Activated T-cell treated with anti-CD3 and anti-CD28 coated beads, Interleukin-2, amount 50 U/mL, for 72 hours (primary cell): ENCODE results near the gene STRADB. TPM values are rescaled to one million over a fixed set of nuclear protein-coding genes. Genes with fewer than 3 reads are reported as not detected.
"Not testable (repeated sequence)": the region's sequence is repeated elsewhere in the genome, so short reads cannot be mapped to it uniquely, and the experiment has no call there.

Source experiments
- ATAC-seq, 2 donors: fragments of 150-1000 bp; cut with Tn5 transposase; replicated peaks in 1 of 2; 2 replicates each; pipeline ENCODE4 v1.10.0; 2021; ENCODE audit warnings: moderate library complexity in 2 of 2, mild to moderate bottlenecking in 1 of 2
- DNase-seq, 2 donors: peaks; one replicate each; pipeline ENCODE4 v3.0.0; 2021 to 2022; ENCODE audit warnings: mixed read lengths in 1 of 2
- H3K27ac Mint-ChIP-seq: one replicate; pipeline ENCODE4 v1.8.0; 2022; ENCODE audit warnings: mild to moderate bottlenecking, moderate library complexity, mixed read lengths
- H3K27me3 Mint-ChIP-seq: one replicate; pipeline ENCODE4 v1.8.0; 2022; ENCODE audit warnings: low read depth, mixed read lengths
- H3K36me3 Mint-ChIP-seq, 2 donors: one replicate each; pipeline ENCODE4 v1.8.0; 2022; ENCODE audit warnings: mixed read lengths in 2 of 2, mild to moderate bottlenecking in 1 of 2; ENCODE audit not compliant: insufficient read depth in 2 of 2
- H3K4me1 Mint-ChIP-seq: one replicate; pipeline ENCODE4 v1.8.0; 2022; ENCODE audit warnings: low read depth, mixed read lengths
- H3K4me3 Mint-ChIP-seq, 2 donors: one replicate each; pipeline ENCODE4 v1.8.0; 2022; ENCODE audit warnings: mild to moderate bottlenecking in 2 of 2, mixed read lengths in 2 of 2, moderate library complexity in 2 of 2
- H3K9me3 Mint-ChIP-seq, 2 donors: one replicate each; pipeline ENCODE4 v1.8.0; 2022; ENCODE audit warnings: mixed read lengths in 2 of 2
- total RNA-seq, 2 donors: library from RNA; stranded (reverse); gene quantifications; one replicate each; pipeline ENCODE4 v1.2.3, GENCODE V29; 2022

The STRADB gene
- total RNA-seq, 2 donors from 2014 or later = 26.7 to 30.4 TPM

DNA sequence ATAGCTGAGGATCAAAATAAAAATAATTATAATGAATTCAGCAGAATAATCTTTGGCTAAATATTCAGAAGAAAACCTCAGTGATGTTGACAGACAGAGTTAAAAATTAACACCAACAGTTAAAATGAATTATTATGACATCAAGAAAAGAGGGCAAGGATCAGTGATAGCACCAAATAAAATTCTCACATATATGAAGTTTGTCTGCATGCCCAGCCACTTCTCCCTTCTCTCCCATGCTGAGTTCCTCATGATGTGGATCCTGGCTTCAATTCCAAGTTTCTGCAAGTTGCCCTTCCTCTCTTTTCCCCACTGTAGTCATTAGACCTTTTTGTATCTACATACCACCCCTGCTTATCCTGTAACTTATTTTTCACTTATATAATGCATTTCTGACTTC, 6.8 kb downstream of the STRADB start:
- H3K27ac Mint-ChIP-seq = no peak overlapping the region
- ATAC-seq (no peak), DNase-seq (no peak)

DNA sequence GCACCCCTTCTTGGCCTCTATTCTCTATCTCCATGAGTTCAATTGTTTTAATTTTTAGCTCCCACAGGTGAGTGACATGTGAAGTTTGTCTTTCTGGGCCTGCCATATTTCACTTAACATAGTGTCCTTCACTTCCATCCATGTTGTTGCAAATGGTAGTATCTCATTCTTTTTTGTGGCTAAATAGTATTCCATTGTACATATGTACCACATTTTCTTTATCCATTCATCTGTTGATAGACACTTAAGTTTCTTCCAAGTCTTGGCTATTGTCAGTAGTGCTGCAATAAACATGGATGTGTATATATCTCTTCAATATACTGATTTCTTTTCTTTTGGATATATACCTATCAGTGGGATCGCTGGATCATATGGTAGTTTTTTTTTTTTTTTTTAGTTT, 9.0 kb downstream of the STRADB start:
- H3K27ac Mint-ChIP-seq = no peak overlapping the region
- peaks cover 12 to 14% of the 10 kb centered on the region in 2 donors for H3K36me3 Mint-ChIP-seq
- no peaks in the 10 kb centered on the region for H3K9me3 Mint-ChIP-seq
- H3K4me3 Mint-ChIP-seq = no peak overlapping the region
- H3K4me1 Mint-ChIP-seq = no peaks in the 10 kb centered on the region
- DNase-seq (no peak), ATAC-seq (no peak)
- H3K27me3 Mint-ChIP-seq = no peaks in the 10 kb centered on the region

More for the DNA sequence above, 6.8 kb downstream of the STRADB start:
- H3K36me3 Mint-ChIP-seq = peaks cover 12 to 14% of the 10 kb centered on the region in 2 donors
- H3K9me3 Mint-ChIP-seq = no peaks in the 10 kb centered on the region
- H3K4me1 Mint-ChIP-seq = peaks cover 4% of the 10 kb centered on the region
- no peaks in the 10 kb centered on the region for H3K27me3 Mint-ChIP-seq
- no peak overlapping the region for H3K4me3 Mint-ChIP-seq

DNA sequence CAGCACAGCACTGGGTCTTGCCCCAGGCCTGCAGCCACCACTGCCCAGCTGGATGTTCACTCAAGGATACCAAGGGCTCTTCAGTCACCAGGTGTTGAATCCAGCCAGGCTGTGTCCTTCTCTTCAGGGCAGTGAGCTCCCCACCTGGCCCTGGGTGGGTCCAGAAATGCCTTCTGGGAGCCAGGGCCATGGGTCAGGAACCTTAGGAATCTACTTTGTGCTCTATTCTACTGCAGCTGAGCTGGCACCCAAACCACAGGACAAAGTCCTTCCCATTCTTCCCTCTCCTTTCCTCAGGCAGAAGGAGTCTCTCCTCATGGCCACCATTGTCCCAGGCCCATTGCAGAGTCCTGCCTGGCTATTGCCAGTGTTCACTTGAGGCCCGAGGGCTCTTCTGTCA, 13.0 kb downstream of the STRADB start:
- H3K4me3 Mint-ChIP-seq = no peak overlapping the region
- ATAC-seq = no peak
- H3K4me1 Mint-ChIP-seq = peaks cover 10% of the 10 kb centered on the region
- H3K9me3 Mint-ChIP-seq = no peaks in the 10 kb centered on the region
- no peak for DNase-seq
- no peaks in the 10 kb centered on the region for H3K27me3 Mint-ChIP-seq
- H3K36me3 Mint-ChIP-seq = peaks cover 12% of the 10 kb centered on the region in 2 donors
- H3K27ac Mint-ChIP-seq = no peak overlapping the region

DNA sequence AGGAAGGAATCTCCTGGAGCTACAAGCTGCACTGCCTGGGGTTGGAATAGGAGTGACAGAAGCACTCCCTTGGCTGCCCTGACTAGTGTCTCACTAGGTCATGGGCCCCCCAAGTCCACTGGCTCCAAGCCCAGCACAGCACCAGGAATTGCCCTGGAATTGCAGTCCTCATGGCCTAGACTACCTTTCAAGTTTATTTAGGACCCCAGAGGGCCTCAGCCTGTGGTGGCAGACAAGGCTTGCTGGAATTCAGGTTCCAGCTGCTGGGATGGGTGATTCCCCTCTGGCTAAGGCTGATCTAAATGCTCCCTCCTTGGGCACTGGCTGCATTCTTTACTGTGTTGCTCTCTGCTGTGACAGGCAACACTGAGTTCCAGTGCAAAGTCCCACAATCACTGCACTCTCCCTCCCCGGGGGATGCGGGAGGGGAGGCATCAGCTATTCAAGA, 14.0 kb downstream of the STRADB start:
- Mint-ChIP-seq H3K4me1 (peaks cover 10% of the 10 kb centered on the region), H3K27me3 (no peaks in the 10 kb centered on the region), H3K9me3 (no peaks in the 10 kb centered on the region), H3K36me3 (peaks cover 9 to 10% of the 10 kb centered on the region in 2 donors), H3K27ac (no peak overlapping the region), H3K4me3 (no peak overlapping the region)
- ATAC-seq = no peak
- DNase-seq = no peak

GRCh38 chr2:201466050-201466675, 14.6 kb downstream of the STRADB start:
- no peak overlapping the region for H3K27ac Mint-ChIP-seq
- peaks cover 7 to 9% of the 10 kb centered on the region in 2 donors for H3K36me3 Mint-ChIP-seq

DNA sequence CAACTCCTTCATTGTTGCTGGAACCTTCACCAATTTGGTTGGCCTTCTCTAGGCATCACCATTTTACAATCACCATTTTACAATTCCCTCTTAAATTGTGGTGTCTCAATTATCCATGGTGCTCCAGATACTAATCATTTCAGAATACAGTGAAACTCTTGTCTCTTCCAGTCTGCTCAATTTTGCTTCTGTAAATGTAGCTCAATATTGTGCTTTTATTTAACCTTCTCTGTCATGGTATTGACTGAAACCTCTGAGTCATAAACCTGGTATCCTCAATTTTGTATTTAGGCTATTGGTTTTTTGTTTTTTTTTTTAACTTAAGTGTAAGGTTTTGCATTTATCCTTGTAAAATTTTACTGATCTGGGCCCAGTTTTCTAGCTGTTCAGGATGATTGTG, 16.1 kb downstream of the STRADB start:
- no peak overlapping the region for H3K27ac Mint-ChIP-seq

More at GRCh38 chr2:201466050-201466675, 14.6 kb downstream of the STRADB start:
- DNase-seq (no peak), ATAC-seq (no peak)
- H3K9me3 Mint-ChIP-seq = no peaks in the 10 kb centered on the region
- no peak overlapping the region for H3K4me3 Mint-ChIP-seq
- no peaks in the 10 kb centered on the region for H3K27me3 Mint-ChIP-seq
- peaks cover 10% of the 10 kb centered on the region for H3K4me1 Mint-ChIP-seq

DNA sequence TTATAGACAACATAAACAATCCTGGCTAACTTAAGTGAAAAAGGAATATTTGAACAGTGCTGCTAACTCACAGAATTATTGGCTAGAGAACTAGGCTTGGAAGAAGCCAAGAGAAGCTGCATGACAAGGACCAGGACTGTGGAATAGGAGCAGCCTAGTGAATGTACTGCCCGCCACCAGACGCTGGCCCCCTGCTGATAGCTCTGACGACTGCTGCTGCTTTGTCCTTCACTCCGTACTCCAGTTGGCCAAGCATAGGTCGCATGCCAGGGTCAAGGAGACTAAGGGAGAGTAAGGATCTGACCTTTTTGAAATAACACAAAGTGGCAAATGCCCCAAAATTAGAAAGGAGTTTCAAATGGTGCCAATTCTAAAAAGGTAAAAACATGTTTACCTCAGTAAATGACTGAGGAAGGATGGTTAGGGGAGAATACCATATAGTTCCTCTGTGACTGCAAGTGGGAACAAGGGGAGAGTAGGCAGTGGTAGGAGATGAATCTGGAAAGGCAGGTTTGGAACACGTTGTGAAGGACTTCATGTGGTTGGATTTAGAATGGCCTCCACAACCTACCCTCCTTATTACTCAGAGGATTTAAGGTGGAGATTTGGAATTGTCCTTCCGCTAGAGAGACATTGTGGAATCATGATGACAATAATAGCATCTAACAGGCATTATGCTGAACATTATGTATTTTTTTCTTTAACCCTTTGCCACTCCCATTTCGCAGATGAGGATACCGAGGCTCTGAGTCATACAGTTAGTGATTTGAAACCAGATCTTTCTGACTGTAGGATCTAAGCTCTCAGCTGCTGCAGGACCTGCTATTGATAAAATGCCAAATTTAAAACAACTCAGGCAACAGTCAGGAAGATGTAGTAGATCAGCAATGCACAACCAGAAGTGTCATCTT, 19.5 kb downstream of the STRADB start:
- ATAC-seq (no peak), DNase-seq (no peak)
- no peaks in the 10 kb centered on the region for H3K27me3 Mint-ChIP-seq
- no peaks in the 10 kb centered on the region for H3K9me3 Mint-ChIP-seq
- H3K27ac Mint-ChIP-seq = no peak overlapping the region
- peaks cover 10% of the 10 kb centered on the region for H3K4me1 Mint-ChIP-seq
- peaks cover 0 to 2% of the 10 kb centered on the region in 2 donors for H3K36me3 Mint-ChIP-seq
- no peak overlapping the region for H3K4me3 Mint-ChIP-seq

More for the DNA sequence above, 16.1 kb downstream of the STRADB start:
- Mint-ChIP-seq H3K9me3 (no peaks in the 10 kb centered on the region), H3K27me3 (no peaks in the 10 kb centered on the region), H3K4me1 (peaks cover 10% of the 10 kb centered on the region), H3K4me3 (no peak overlapping the region), H3K36me3 (no peaks in the 10 kb centered on the region)
- ATAC-seq (no peak), DNase-seq (no peak)

- no peaks in the 10 kb centered on the region for H3K27me3 Mint-ChIP-seq
- H3K4me3 Mint-ChIP-seq = no peak overlapping the region
- ATAC-seq = no peak
- no peaks in the 10 kb centered on the region for H3K9me3 Mint-ChIP-seq
- H3K36me3 Mint-ChIP-seq = peaks cover 0 to 2% of the 10 kb centered on the region in 2 donors
- peaks cover 10% of the 10 kb centered on the region for H3K4me1 Mint-ChIP-seq
- no peak for DNase-seq
- no peak overlapping the region for H3K27ac Mint-ChIP-seq
Measured at GRCh38 chr2:201471732-201472393, 20.3 kb downstream of the STRADB start.

DNA sequence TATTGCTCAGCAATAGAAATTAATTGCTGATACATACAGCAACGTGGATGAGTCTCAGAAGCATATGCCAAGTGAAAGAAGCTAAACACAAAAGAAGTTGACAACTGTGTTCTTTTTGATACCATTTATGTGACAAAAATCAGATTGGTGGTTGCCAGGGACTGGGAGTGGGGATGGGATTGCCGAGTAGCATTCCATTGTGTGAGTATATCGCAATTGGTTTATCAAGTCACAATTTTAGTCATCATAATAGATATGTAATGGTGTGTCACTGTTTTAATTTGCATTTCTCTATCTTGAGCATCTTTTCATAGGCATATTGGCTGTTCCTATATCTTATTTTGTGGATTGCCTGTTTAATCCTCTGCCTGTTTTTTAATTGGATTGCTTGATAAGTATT, 20.9 kb downstream of the STRADB start:
- Mint-ChIP-seq H3K4me3 (no peak overlapping the region), H3K27ac (no peak overlapping the region), H3K9me3 (no peaks in the 10 kb centered on the region), H3K27me3 (no peaks in the 10 kb centered on the region), H3K4me1 (peaks cover 10% of the 10 kb centered on the region), H3K36me3 (peaks cover 0 to 2% of the 10 kb centered on the region in 2 donors)
- DNase-seq (no peak), ATAC-seq (no peak)

GRCh38 chr2:201482543-201482942, 31.0 kb downstream of the STRADB start:
- H3K27me3 Mint-ChIP-seq = no peaks in the 10 kb centered on the region

DNA sequence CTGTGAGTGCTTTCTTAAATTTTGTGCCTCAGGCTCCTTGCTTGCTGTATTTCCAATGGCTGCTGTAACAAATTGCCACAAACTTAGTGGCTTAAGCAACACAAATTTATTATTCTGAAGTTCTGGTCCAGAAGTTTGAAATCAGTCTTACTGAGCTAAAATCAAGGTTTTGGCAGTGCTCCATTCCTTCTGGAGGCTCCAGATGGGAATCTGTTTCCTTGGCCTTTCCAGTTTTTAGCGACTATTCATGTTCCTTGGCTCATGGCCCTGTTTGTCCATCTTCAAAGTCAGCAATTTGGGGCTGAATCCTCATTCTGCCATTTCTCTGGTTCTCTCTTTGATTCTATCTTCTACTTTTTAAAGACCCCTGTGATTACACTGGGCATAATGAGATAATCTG, 31.8 kb downstream of the STRADB start:
- Mint-ChIP-seq H3K4me3 (no peak overlapping the region), H3K36me3 (no peaks in the 10 kb centered on the region), H3K4me1 (no peaks in the 10 kb centered on the region), H3K9me3 (peaks cover 1 to 3% of the 10 kb centered on the region in 2 donors), H3K27me3 (no peaks in the 10 kb centered on the region), H3K27ac (no peak overlapping the region)
- DNase-seq (no peak), ATAC-seq (no peak)

More at GRCh38 chr2:201482543-201482942, 31.0 kb downstream of the STRADB start:
- Mint-ChIP-seq H3K36me3 (no peaks in the 10 kb centered on the region), H3K4me1 (no peaks in the 10 kb centered on the region), H3K9me3 (peaks cover 1 to 3% of the 10 kb centered on the region in 2 donors), H3K4me3 (no peak overlapping the region), H3K27ac (no peak overlapping the region)
- DNase-seq (no peak), ATAC-seq (no peak)

DNA sequence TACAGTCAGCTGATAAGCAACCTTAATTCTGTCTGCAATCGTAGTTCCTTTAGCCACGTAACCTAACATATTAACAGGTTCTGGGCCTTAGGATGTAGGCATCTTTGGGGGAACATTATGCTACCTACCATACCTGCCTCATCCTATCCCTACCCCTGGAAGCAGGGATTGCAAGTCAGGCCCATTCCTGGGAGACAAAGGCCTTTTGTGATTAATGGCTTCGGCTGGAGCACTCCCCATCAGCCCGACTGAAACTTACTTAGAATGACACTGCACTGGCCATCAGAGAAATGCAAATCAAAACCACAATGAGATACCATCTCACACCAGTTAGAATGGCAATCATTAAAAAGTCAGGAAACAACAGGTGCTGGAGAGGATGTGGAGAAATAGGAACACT, 32.2 kb downstream of the STRADB start:
- not testable (repeated sequence) for ATAC-seq, H3K36me3 Mint-ChIP-seq, H3K9me3 Mint-ChIP-seq, DNase-seq, H3K4me1 Mint-ChIP-seq, H3K4me3 Mint-ChIP-seq, H3K27me3 Mint-ChIP-seq, H3K27ac Mint-ChIP-seq

DNA sequence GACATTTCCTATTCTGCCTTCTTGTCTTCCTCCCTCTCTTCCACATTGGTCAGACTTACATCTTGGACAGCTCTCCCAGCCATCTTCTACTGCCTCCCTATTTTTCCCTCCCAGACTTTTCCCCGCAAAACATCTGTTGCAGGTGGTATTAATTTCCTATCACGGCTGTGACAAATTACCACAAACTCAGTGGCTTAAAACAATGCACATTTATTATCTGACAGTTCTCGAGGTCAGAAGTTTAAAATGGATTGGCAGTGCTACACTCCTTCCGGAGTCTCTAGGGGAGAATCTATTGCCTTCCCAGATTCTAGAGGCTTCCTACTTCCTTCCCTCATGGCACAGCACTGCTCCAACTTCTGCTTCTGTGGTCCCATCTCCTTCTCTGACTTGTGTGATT, 33.3 kb downstream of the STRADB start:
- no peak for ATAC-seq
- H3K4me3 Mint-ChIP-seq = no peak overlapping the region
- DNase-seq = no peak
- no peak overlapping the region for H3K27ac Mint-ChIP-seq
- H3K9me3 Mint-ChIP-seq = peaks cover 1 to 3% of the 10 kb centered on the region in 2 donors
- H3K36me3 Mint-ChIP-seq = no peaks in the 10 kb centered on the region
- H3K4me1 Mint-ChIP-seq = no peaks in the 10 kb centered on the region
- H3K27me3 Mint-ChIP-seq = no peaks in the 10 kb centered on the region
